Right lobe of liver (tissue), 6 donors: ENCODE measurements around the gene SEMA6B. TPM values are rescaled to one million over a fixed set of nuclear protein-coding genes. Genes with fewer than 3 reads are reported as not detected.

Source experiments
- ATAC-seq, 4 donors: fragments of 200-7000 bp; cut with Tn5 transposase; one replicate each; pipeline ENCODE4 v1.9.1; 2020; ENCODE audit warnings: mild to moderate bottlenecking in 4 of 4, moderate library complexity in 4 of 4
- DNase-seq, 3 donors: peaks; one replicate each; pipeline ENCODE4 v3.0.0-alpha.2; 2020
- H3K27ac ChIP-seq, 3 donors: fragments of 200-600 bp; one replicate each; pipeline ENCODE4 v1.8.0; 2022
- H3K27me3 ChIP-seq, 2 donors: fragments of 200-600 bp; one replicate each; pipeline ENCODE4 v1.8.0; 2022
- H3K36me3 ChIP-seq, 4 donors: fragments of 200-600 bp; sonication (generic) in 1 of 4; one replicate each; pipeline versions ENCODE4 v1.5.1 to v1.8.0; 2017 to 2022; ENCODE audit warnings: control low read depth in 1 of 4
- H3K4me1 ChIP-seq, 4 donors: fragments of 200-600 bp; sonication (generic) in 1 of 4; one replicate each; pipeline versions ENCODE4 v1.5.1 to v1.8.0; 2017 to 2022; ENCODE audit warnings: control low read depth in 1 of 4
- H3K4me3 ChIP-seq, 3 donors: fragments of 200-600 bp; one replicate each; pipeline ENCODE4 v1.8.0; 2022
- H3K9me3 ChIP-seq, 4 donors: fragments of 200-600 bp; sonication (generic) in 1 of 4; one replicate each; pipeline versions ENCODE4 v1.5.1 to v1.8.0; 2017 to 2022; ENCODE audit warnings: control low read depth in 1 of 4
- POLR2A ChIP-seq: fragments of 450-650 bp; IDR thresholded peaks from one replicate; pipeline ENCODE4 v1.6.1; 2017; ENCODE audit warnings: antibody characterized with exemption, mild to moderate bottlenecking
- WGBS: methylation state at CpG from one replicate; pipeline ENCODE4 v1.1.6; 2018; ENCODE audit warnings: low coverage, low lambda C conversion rate; ENCODE audit not compliant: insufficient coverage; ENCODE audit errors: missing lambda C conversion rate; 5-methylcytosine and 5-hydroxymethylcytosine counted together
- intact Hi-C, 2 donors: fragments of 100-400 bp; cut with DNase I; formaldehyde crosslinking; loops; one replicate each; pipeline versions ENCODE4 v1.11.2 to v1.14.1; 2022
- total RNA-seq, 6 experiments: library from RNA; depleted of rRNA in 2 of 6; stranded (reverse); fragments of >200 nt in 2 of 6; fragmentation: NEBNext Ultra II Directional in 3 of 6; extraction: Animal tissue kit (Norgen Biotek cat#: 25700) in 3 of 6; gene quantifications; one replicate each; pipeline versions ENCODE4 v1.1.0 to v1.2.4, GENCODE V29; 2016 to 2023
- TF ChIP-seq, protein P1 (sequence below), 4 donors: fragments of 200-600 bp in 3 of 4; fragments of 450-650 bp in 1 of 4; IDR thresholded peaks; one replicate each; pipeline versions ENCODE4 v1.5.1 to v1.8.0; 2016 to 2022; ENCODE audit warnings: antibody characterized with exemption in 4 of 4, mild to moderate bottlenecking in 2 of 4
- donor health status: DM: no; HTN: yes; CAD: no.
- donor health status: DM: no; HTN: no; CAD: no.
- donor health status: DM: no; HTN: no; CAD: no.
- donor health status: DM: no; HTN: yes; CAD: no.
- donor health status: DM: no; HTN: yes; CAD: no.

The SEMA6B gene
- total RNA-seq, 6 experiments from 2014 or later, result 1.0 to 6.5 (median 2.3) TPM

DNA sequence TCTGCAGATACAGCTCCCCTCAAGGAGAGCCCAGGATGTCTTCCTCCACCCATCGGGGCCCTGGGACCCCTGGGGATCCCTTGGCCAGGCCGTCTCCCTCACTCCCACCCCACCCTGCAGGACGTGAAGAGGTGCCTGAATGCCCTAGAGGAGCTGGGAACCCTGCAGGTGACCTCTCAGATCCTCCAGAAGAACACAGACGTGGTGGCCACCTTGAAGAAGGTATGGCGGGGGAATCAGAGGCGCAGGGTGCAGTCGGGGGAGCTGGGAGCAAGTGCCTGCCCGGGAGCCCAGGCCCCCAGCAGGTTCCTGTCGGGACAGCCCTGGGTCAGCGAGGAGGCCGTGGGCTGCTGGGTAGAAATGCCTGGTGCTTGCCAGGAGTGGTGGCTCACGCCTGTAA, 60.8 kb downstream of the SEMA6B start:
- Histone ChIP-seq H3K4me3 (no peak overlapping the region), H3K27ac (no peak overlapping the region), H3K4me1 (no peaks in the 10 kb centered on the region), H3K27me3 (no peaks in the 10 kb centered on the region), H3K9me3 (no peaks in the 10 kb centered on the region), H3K36me3 (peaks cover 0 to 48% (median 2%) of the 10 kb centered on the region in 4 donors)
- 80% methylated on average over 1 of the region's 12 CpGs for WGBS
- no peak for TF ChIP-seq POLR2A
- TF ChIP-seq, protein P1, sequence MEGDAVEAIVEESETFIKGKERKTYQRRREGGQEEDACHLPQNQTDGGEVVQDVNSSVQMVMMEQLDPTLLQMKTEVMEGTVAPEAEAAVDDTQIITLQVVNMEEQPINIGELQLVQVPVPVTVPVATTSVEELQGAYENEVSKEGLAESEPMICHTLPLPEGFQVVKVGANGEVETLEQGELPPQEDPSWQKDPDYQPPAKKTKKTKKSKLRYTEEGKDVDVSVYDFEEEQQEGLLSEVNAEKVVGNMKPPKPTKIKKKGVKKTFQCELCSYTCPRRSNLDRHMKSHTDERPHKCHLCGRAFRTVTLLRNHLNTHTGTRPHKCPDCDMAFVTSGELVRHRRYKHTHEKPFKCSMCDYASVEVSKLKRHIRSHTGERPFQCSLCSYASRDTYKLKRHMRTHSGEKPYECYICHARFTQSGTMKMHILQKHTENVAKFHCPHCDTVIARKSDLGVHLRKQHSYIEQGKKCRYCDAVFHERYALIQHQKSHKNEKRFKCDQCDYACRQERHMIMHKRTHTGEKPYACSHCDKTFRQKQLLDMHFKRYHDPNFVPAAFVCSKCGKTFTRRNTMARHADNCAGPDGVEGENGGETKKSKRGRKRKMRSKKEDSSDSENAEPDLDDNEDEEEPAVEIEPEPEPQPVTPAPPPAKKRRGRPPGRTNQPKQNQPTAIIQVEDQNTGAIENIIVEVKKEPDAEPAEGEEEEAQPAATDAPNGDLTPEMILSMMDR (IDR thresholded peaks at IDR 0.05), result no peak
- intact Hi-C loops, result loop anchor here in 1 of 2 donors (10.0 kb wide), 1 partner anchor 234 kb away; no protein-coding TSS in a partner anchor
- DNase-seq, result no peak
- no peak for ATAC-seq

DNA sequence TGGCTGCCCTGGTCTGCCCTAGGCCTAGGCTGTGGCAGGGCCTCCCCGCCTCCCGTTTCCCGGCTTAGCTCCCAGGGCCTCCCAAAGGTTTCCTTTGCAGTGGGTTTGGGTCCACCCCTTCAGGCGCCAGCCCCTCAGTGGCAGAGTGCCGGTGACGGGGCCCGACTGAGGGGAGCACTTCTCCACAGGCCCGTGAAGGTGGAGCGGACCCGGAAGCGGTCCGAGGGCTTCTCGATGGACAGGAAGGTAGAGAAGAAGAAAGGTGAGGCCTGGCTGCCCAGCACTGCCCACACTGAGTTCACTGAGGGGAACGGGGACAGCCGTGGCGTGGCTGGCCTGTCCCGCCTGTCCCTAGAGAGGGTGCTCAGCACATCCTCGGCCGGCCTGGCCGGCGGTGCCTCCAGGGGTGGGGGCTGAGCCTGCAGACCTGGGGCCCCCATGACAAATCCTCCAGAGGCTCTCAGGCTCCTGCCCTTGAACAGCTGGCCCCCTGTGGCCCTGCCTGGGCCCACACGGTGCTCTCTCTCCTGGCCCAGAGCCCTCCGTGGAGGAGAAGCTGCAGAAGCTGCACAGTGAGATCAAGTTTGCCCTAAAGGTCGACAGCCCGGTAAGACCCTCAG, 61.6 kb downstream of the SEMA6B start:
- intact Hi-C loops, result loop anchor here in 1 of 2 donors (10.0 kb wide), 1 partner anchor 233 kb away; no protein-coding TSS in a partner anchor
- WGBS, result 95% methylated on average over 7 of the region's 25 CpGs
- H3K36me3 ChIP-seq, result peaks cover 0 to 41% (median 2%) of the 10 kb centered on the region in 4 donors

GRCh38 chr19:4496304-4496703, 63.2 kb downstream of the SEMA6B start:
- no peak overlapping the region for H3K27ac ChIP-seq
- intact Hi-C loops, result loop anchor here in 1 of 2 donors (10.0 kb wide), 1 partner anchor 232 kb away; no protein-coding TSS in a partner anchor
- 100% methylated on average over 2 of the region's 18 CpGs for WGBS
- H3K27me3 ChIP-seq, result no peaks in the 10 kb centered on the region
- no peak for DNase-seq
- H3K4me1 ChIP-seq, result no peaks in the 10 kb centered on the region
- no peak for ATAC-seq
- no peaks in the 10 kb centered on the region for H3K9me3 ChIP-seq
- H3K4me3 ChIP-seq, result no peak overlapping the region
- TF ChIP-seq, protein P1 (IDR thresholded peaks at IDR 0.05), result no peak
- no peak for TF ChIP-seq POLR2A
- peaks cover 0 to 32% (median 7%) of the 10 kb centered on the region in 4 donors for H3K36me3 ChIP-seq

More for the DNA sequence above, 61.6 kb downstream of the SEMA6B start:
- no peaks in the 10 kb centered on the region for H3K9me3 ChIP-seq
- TF ChIP-seq POLR2A, result no peak
- TF ChIP-seq, protein P1 (IDR thresholded peaks at IDR 0.05), result no peak
- ATAC-seq (no peak), DNase-seq (no peak)
- H3K4me1 ChIP-seq, result no peaks in the 10 kb centered on the region
- H3K27me3 ChIP-seq, result no peaks in the 10 kb centered on the region
- H3K4me3 ChIP-seq, result no peak overlapping the region
- no peak overlapping the region for H3K27ac ChIP-seq

DNA sequence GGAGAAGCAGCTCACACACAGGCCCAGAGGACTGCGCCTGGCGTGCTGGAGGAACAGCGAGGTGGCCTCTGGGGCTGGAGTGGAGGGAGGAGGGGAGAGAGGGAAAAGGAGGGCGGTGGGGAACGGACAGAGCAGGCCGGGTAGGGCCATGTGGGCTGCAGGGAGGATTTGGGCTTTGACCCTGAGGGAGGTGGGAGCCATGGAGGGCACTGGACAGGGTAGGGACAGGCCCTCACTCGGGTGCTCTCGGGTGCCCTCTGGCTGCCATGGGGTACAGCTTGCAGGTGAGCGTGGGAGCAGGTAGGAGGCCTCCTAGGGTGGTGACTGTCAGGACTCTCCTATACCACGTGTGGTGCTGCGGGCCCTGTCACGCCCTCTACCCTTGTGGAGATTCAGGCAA, 64.0 kb downstream of the SEMA6B start:
- H3K27ac ChIP-seq, result no peak overlapping the region
- H3K4me3 ChIP-seq, result no peak overlapping the region
- no peaks in the 10 kb centered on the region for H3K27me3 ChIP-seq
- WGBS, result 85% methylated on average over 3 of the region's 12 CpGs
- intact Hi-C loops, result loop anchor here in 1 of 2 donors (10.0 kb wide), 1 partner anchor 231 kb away; no protein-coding TSS in a partner anchor
- no peaks in the 10 kb centered on the region for H3K4me1 ChIP-seq
- TF ChIP-seq, protein P1 (IDR thresholded peaks at IDR 0.05), result peak in 3 of 4 donors; percentile 19 to 40 (median 24)
- TF ChIP-seq POLR2A, result no peak
- peak; percentile 44 to 57 (median 53) for ATAC-seq
- DNase-seq, result no peak
- H3K36me3 ChIP-seq, result peaks cover 0 to 31% (median 6%) of the 10 kb centered on the region in 4 donors
- no peaks in the 10 kb centered on the region for H3K9me3 ChIP-seq
